ENCODE results near the gene TMC5. TPM values are rescaled to one million over a fixed set of nuclear protein-coding genes. Genes with fewer than 3 reads are reported as not detected.

TMC5 gene
- total and polyA plus RNA-seq, 2 of the 13 experiments (the other 11 are each of a cell fraction or from before 2014, with no cell fraction given): 0.09 to 0.41 TPM

DNA sequence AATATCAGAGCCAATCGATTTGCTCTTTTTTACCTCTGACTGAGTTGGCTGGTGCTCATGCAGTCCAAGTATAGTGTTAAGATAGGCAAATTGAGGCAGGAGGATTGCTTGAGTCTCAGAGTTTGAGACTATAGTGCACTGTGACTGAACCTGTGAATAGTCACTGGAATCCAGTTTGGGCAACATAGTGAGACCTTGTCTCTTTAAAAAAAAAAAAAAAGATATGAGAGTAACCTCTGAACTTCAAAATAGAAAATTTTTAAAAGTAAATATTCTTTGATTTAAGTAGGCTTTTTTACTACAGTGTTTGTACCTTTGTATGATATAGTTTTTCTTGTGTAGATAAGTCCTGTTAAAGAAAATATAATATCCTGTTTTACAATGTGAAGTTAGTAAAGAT lies 109.5 kb downstream of the TMC5 start:
- H3K27ac ChIP-seq (ENCODE audit: extremely low read length, insufficient read depth, low read length): no peak overlapping the region
- no peaks in the 10 kb centered on the region for H3K9me3 ChIP-seq (ENCODE audit: low read length)
- no peak overlapping the region for H2AFZ ChIP-seq (ENCODE audit: low read length)
- DNase-seq (ENCODE audit: low spot score) (no peak), FAIRE-seq (no peak), ATAC-seq (no peak)
- 89% methylated on average over 1 of the region's 1 CpG for WGBS (ENCODE audit: low lambda C conversion rate)
- no peak overlapping the region for H3K9ac ChIP-seq (ENCODE audit: insufficient read depth, low read depth, low read length)
- in situ Hi-C loops (cut with HindIII; ENCODE audit: extremely low pct_ligation_motif_present, low pct_unique_long_range_greater_than_20kb): no loop called here
- H4K20me1 ChIP-seq (ENCODE audit: insufficient read depth, low read length): no peaks in the 10 kb centered on the region
- H3K36me3 ChIP-seq (replicated peaks in 1 of 2; ENCODE audit: control insufficient read depth in 1 of 2, insufficient read depth in 2 of 2, low read length in 2 of 2): peaks cover 6 to 19% of the 10 kb centered on the region in 2 experiments; a peak in 4 of 5 replicates
- H3K27me3 ChIP-seq (ENCODE audit: control insufficient read depth in 1 of 2, insufficient read depth in 2 of 2, low read length in 2 of 2): no peaks in the 10 kb centered on the region; a peak in 1 of 5 replicates
- no peak overlapping the region for H3K4me2 ChIP-seq (ENCODE audit: low read depth, low read length)
- TF ChIP-seq RARA (CRISPR knock-in tag; IDR thresholded peaks at IDR 0.05) (no peak), ZBTB21 (CRISPR knock-in tag; IDR thresholded peaks at IDR 0.05) (no peak), KLF6 (CRISPR knock-in tag; IDR thresholded peaks at IDR 0.05) (no peak), PHF5A (CRISPR knock-in tag; IDR thresholded peaks at IDR 0.05; ENCODE audit: low read depth, unreplicated experiment) (no peak), GATAD1 (CRISPR knock-in tag; IDR thresholded peaks at IDR 0.05) (no peak), ZBTB7A (CRISPR knock-in tag; IDR thresholded peaks at IDR 0.05) (no peak), SMAD3 (CRISPR knock-in tag; IDR thresholded peaks at IDR 0.05) (no peak)
- TF ChIP-seq, protein P1, sequence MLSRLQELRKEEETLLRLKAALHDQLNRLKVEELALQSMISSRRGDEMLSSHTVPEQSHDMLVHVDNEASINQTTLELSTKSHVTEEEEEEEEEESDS (CRISPR knock-in tag; IDR thresholded peaks at IDR 0.05; ENCODE audit: borderline replicate concordance): no peak
- TF ChIP-seq, protein P2, sequence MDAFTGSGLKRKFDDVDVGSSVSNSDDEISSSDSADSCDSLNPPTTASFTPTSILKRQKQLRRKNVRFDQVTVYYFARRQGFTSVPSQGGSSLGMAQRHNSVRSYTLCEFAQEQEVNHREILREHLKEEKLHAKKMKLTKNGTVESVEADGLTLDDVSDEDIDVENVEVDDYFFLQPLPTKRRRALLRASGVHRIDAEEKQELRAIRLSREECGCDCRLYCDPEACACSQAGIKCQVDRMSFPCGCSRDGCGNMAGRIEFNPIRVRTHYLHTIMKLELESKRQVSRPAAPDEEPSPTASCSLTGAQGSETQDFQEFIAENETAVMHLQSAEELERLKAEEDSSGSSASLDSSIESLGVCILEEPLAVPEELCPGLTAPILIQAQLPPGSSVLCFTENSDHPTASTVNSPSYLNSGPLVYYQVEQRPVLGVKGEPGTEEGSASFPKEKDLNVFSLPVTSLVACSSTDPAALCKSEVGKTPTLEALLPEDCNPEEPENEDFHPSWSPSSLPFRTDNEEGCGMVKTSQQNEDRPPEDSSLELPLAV (CRISPR knock-in tag; conservative IDR thresholded peaks at IDR 0.05; ENCODE audit: low read depth): no peak
- no peak overlapping the region for H3K4me3 ChIP-seq (replicated peaks in 1 of 3; ENCODE audit: insufficient read depth in 1 of 3, low read depth in 2 of 3, low read length in 3 of 3)
- no TSS peak for BruUV-seq (replicated peaks)
- ChIA-PET CTCF (ENCODE audit: low intra/inter-chr PET ratio, low total read pairs) (interaction anchor here (0.6 kb wide), 1 partner anchor 56 kb away, joined by 3 read pairs; no protein-coding TSS in a partner anchor), POLR2A (no interaction called here)
- peaks cover 39% of the 10 kb centered on the region for H3K4me1 ChIP-seq (ENCODE audit: insufficient read depth, low read length)
- intact Hi-C loops (cut with micrococcal nuclease; ENCODE audit: unreplicated experiment): loop anchor here (10.0 kb wide), 1 partner anchor 732 kb away; the partner anchor contains the start of gene RPS15A
- H3K79me2 ChIP-seq (ENCODE audit: insufficient read depth, low read length): peaks cover 33% of the 10 kb centered on the region
